GM13976 (cell line): ENCODE measurements around the gene KLHL7.

Experiments
- DNase-seq: peaks from one replicate; pipeline ENCODE4 v3.0.0; 2012; ENCODE audit warnings: low spot score
- in situ Hi-C: fragments of 300-500 bp; cut with MboI; formaldehyde crosslinking; loops from one replicate; pipeline ENCODE4 v1.12.0; 2022; ENCODE audit warnings: low sequenced_read_pairs, mixed read lengths, inconsistent platforms; ENCODE audit not compliant: unreplicated experiment
- TF ChIP-seq, protein P1 (sequence below): IDR thresholded peaks from 2 replicates; pipeline ENCODE4 v1.5.1; 2012; ENCODE audit warnings: borderline replicate concordance, mild to moderate bottlenecking; ENCODE audit not compliant: insufficient read depth; ENCODE audit errors: extremely low read depth, missing control alignments, control extremely low read depth

The KLHL7 gene

DNA sequence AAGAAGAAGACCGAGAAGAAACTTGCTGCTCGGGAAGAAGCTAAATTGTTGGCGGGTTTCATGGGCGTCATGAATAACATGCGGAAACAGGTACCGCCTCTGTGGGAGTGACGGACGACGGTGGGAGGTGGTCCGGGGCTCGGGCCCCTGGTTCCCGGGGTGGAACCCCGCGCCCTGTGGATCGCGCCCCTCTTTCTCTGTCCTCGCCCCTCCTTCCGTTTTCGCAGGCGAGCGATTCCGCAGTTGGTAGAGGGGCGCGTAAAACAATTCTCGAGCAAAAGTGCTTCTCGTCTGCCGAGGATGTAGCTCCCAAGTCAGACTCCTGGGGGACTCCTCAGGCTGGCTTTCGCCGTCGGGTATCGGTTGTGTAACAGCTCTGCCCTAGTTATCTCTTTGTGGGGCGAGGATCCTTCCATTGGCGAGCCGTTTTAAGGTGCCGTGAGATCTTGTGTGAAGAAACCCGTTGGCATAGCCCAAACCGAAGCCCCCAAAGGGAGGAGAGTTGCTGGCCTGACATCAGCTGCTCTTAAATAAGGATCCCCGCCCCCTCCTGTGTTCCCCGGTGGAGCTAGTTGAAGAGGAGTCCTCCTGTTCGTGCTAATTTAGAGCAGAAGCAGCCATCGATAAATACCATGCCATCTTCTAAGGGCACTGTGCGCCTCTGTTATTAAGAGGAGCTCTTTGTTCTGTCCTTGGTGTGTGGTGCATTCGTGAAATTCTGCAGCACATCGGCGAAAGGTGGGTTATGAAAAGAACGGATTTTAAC lies 655 bp downstream of the KLHL7 start:
- DNase-seq, result peak; percentile 57
- TF ChIP-seq, protein P1, sequence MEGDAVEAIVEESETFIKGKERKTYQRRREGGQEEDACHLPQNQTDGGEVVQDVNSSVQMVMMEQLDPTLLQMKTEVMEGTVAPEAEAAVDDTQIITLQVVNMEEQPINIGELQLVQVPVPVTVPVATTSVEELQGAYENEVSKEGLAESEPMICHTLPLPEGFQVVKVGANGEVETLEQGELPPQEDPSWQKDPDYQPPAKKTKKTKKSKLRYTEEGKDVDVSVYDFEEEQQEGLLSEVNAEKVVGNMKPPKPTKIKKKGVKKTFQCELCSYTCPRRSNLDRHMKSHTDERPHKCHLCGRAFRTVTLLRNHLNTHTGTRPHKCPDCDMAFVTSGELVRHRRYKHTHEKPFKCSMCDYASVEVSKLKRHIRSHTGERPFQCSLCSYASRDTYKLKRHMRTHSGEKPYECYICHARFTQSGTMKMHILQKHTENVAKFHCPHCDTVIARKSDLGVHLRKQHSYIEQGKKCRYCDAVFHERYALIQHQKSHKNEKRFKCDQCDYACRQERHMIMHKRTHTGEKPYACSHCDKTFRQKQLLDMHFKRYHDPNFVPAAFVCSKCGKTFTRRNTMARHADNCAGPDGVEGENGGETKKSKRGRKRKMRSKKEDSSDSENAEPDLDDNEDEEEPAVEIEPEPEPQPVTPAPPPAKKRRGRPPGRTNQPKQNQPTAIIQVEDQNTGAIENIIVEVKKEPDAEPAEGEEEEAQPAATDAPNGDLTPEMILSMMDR, result no peak
- in situ Hi-C loops, result no loop called here

DNA sequence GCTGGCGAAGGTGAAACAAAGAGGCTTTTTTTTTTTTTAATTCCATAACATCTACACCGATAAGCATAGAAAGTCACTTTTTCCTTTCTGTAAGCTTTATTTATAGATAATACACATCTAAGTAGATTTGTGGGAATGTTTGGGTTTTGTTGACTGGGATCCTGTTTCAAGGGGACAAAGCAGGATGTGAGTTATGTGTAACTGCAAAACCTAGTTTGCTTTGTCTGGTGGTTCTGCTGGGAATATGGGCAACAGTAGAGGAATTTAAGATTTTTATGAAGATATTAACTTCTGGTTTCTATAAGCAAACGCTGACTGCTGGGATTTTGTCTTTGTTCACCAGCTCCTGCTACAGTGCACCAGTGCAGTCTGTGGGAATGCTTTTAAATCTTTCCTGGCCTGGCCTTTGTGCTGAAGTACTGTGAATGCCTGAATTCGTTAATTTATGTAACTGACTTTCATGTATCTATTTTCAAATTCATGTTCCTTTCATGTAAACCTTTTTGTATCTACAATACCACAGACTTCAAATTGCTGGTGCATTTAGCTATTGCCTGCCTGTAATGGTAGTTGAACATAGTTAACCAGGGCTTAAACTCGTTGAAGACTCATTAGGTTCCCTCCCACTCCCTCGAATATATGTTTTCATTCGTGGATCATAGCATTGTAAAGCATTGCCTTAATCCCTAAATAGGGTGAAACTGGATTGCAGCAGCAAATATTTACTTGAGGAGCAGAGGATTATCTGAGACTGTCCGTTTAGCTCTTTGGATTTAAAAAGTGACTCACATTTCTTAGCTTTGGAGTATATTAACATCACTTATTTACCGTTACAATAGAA lies 1.5 kb downstream of the KLHL7 start:
- no peak for DNase-seq
- TF ChIP-seq, protein P1, result no peak
- in situ Hi-C loops, result no loop called here

DNA sequence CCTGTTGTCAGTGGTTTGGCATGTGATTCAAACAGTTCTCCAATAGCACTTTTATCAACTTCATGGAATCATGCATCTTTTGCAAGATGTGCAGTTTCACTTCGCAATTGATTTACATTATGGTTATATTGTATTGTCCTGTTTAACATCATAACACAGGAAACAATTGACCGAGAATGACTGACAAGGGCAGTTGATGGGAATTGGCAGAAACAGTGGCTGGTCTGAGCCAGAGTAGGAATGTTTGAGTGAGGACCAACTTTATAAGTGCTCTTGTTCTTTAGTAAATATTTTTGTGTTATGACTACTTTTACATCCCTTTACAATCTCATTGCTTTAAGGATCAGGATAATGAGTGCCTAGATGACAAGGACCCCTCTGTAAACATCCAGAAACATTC lies 2.2 kb downstream of the KLHL7 start:
- in situ Hi-C loops, result no loop called here
- DNase-seq, result no peak
- TF ChIP-seq, protein P1, result no peak

DNA sequence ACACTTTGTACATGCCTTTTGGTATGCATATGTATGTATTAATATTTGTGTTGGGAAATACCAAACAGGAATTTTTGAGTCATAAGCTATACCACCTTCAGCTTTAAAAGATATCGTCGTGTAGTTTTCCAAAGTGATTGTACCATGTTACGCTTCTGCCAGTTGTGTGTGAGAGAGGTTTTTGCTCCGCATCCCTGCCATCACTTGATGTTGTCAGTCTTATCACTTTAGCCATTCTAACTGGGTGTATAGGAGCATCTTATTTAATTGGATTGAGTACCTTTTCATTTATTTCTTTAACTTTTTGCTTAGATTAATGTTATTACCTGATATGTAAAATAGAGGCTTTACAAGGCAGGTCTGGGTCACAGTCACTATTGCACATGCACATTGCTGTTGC lies 3.4 kb downstream of the KLHL7 start:
- no peak for DNase-seq
- in situ Hi-C loops, result no loop called here

DNA sequence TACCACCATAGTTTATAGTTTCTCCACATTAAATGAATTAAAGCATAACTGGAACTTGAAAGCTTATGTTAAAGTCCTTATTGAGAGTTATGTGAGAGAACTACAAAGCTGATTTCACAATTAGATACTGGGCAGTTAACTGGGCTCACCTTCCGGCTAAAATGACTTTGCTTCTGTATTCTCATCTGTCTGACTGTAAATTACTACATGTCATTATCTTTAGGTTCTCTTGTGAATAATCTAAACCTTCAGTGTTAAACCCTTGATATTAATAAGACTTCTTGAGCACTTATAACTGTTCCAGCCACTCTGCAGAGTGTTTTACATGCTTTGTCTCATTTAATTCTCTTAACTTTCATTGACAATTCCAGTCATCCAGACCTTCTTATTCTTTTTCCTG lies 3.9 kb downstream of the KLHL7 start:
- DNase-seq, result no peak
- in situ Hi-C loops, result no loop called here
- TF ChIP-seq, protein P1, result no peak

More for the DNA sequence above, 3.4 kb downstream of the KLHL7 start:
- TF ChIP-seq, protein P1, result no peak

DNA sequence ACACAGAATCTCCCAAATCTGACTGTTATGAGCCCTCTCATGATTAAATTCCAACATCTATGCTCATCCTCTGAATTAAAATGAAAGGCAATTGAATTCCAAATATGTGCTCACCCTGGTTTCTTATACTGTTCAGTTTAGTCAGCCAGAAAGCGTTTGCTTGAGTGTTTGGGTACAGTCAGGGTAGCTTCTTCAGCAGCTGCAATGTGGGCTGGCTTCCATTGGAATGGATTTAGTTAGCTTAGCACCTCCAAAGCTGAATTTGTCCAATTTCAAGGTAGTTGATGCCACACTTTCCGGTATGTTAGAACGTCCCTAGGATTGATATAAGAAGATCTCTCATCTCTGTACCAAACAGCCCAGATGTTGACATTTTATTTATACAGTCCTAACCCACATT lies 9.3 kb downstream of the KLHL7 start:
- TF ChIP-seq, protein P1, result no peak
- in situ Hi-C loops, result no loop called here
- no peak for DNase-seq
